CD14-positive monocyte (primary cell): ENCODE results near the gene HEPACAM. TPM values are rescaled to one million over a fixed set of nuclear protein-coding genes. Genes with fewer than 3 reads are reported as not detected.

Experiments used
- DNase-seq, 3 donors: peaks; one replicate each; pipeline ENCODE4 v3.0.0-alpha.2; 2011 to 2022
- H2AFZ ChIP-seq: 2 replicates; pipeline ENCODE4 v1.6.0; 2012; ENCODE audit warnings: mild to moderate bottlenecking, low read depth, low read length, inconsistent platforms; ENCODE audit not compliant: insufficient read depth, poor library complexity, severe bottlenecking
- H3K27ac ChIP-seq, 2 donors: 1 replicate in 1 of 2; 2 replicates in 1 of 2; pipeline ENCODE4 v1.5.1; 2012 to 2013; ENCODE audit warnings: low read length in 2 of 2, control low read depth in 1 of 2, inconsistent platforms in 1 of 2, low read depth in 1 of 2, mild to moderate bottlenecking in 1 of 2
- H3K27me3 ChIP-seq, 2 donors: one replicate each; pipeline versions ENCODE4 v1.6.0 to v1.6.1; 2011 to 2013; ENCODE audit warnings: low read length in 2 of 2; ENCODE audit not compliant: control insufficient read depth in 2 of 2, insufficient read depth in 2 of 2
- H3K36me3 ChIP-seq, 2 donors: replicated peaks in 1 of 2; 1 replicate in 1 of 2; 2 replicates in 1 of 2; pipeline versions ENCODE4 v1.5.1 to v1.6.1; 2012 to 2013; ENCODE audit warnings: low read length in 2 of 2, control low read depth in 1 of 2, inconsistent platforms in 1 of 2, mild to moderate bottlenecking in 1 of 2; ENCODE audit not compliant: insufficient read depth in 2 of 2, control insufficient read depth in 1 of 2
- H3K4me1 ChIP-seq, 2 donors: 1 replicate in 1 of 2; 2 replicates in 1 of 2; pipeline versions ENCODE4 v1.5.1 to v1.6.1; 2012 to 2013; ENCODE audit warnings: low read length in 2 of 2, control low read depth in 1 of 2, inconsistent platforms in 1 of 2, mild to moderate bottlenecking in 1 of 2, moderate library complexity in 1 of 2; ENCODE audit not compliant: insufficient read depth in 2 of 2, control insufficient read depth in 1 of 2
- H3K4me2 ChIP-seq: replicated peaks from 2 replicates; pipeline ENCODE3; 2012; ENCODE audit warnings: low read length, moderate library complexity, mild to moderate bottlenecking; ENCODE audit not compliant: poor library complexity, severe bottlenecking; ENCODE audit errors: extremely low read depth
- H3K4me3 ChIP-seq, 3 experiments: fragments of 200-600 bp in 1 of 3; sonication (generic) in 1 of 3; replicated peaks in 1 of 3; 1 replicate in 2 of 3; 2 replicates in 1 of 3; pipeline ENCODE4 v1.5.1; 2011 to 2013; ENCODE audit warnings: low read length in 3 of 3, mild to moderate bottlenecking in 3 of 3, control low read depth in 2 of 3, low read depth in 2 of 3, inconsistent platforms in 1 of 3, moderate library complexity in 1 of 3
- H3K79me2 ChIP-seq: 2 replicates; pipeline ENCODE4 v1.6.0; 2012; ENCODE audit warnings: mild to moderate bottlenecking, control low read depth, inconsistent platforms, low read length, moderate library complexity; ENCODE audit not compliant: insufficient read depth
- H3K9ac ChIP-seq: 2 replicates; pipeline ENCODE4 v1.6.0; 2017; ENCODE audit warnings: low read length, mild to moderate bottlenecking; ENCODE audit not compliant: insufficient read depth, poor library complexity, severe bottlenecking
- H3K9me3 ChIP-seq, 2 donors: replicated peaks in 1 of 2; 1 replicate in 1 of 2; 2 replicates in 1 of 2; pipeline versions ENCODE4 v1.5.1 to v1.6.1; 2012 to 2013; ENCODE audit warnings: low read length in 2 of 2, control low read depth in 1 of 2; ENCODE audit not compliant: control insufficient read depth in 1 of 2, insufficient read depth in 1 of 2
- H4K20me1 ChIP-seq: 2 replicates; pipeline ENCODE4 v1.6.0; 2012; ENCODE audit warnings: mild to moderate bottlenecking, low read length, control low read depth, moderate library complexity; ENCODE audit not compliant: insufficient read depth
- H3K27ac Mint-ChIP-seq, 7 donors: one replicate each; pipeline ENCODE4 v1.8.0; 2020; ENCODE audit warnings: mild to moderate bottlenecking in 7 of 7, mixed read lengths in 7 of 7, moderate library complexity in 6 of 7, inconsistent platforms in 2 of 7
- H3K27me3 Mint-ChIP-seq, 3 donors: one replicate each; pipeline ENCODE4 v1.8.0; 2021 to 2022; ENCODE audit warnings: low read depth in 3 of 3, mild to moderate bottlenecking in 3 of 3, mixed read lengths in 3 of 3, moderate library complexity in 3 of 3, inconsistent platforms in 1 of 3
- H3K36me3 Mint-ChIP-seq, 2 donors: one replicate each; pipeline ENCODE4 v1.8.0; 2020; ENCODE audit warnings: mixed read lengths in 2 of 2, inconsistent platforms in 1 of 2, mild to moderate bottlenecking in 1 of 2
- H3K4me1 Mint-ChIP-seq: one replicate; pipeline ENCODE4 v1.8.0; 2020; ENCODE audit warnings: mild to moderate bottlenecking, mixed read lengths
- H3K4me3 Mint-ChIP-seq, 2 donors: one replicate each; pipeline ENCODE4 v1.8.0; 2020; ENCODE audit warnings: mild to moderate bottlenecking in 2 of 2, mixed read lengths in 2 of 2, moderate library complexity in 1 of 2
- H3K9me3 Mint-ChIP-seq, 7 donors: one replicate each; pipeline ENCODE4 v1.8.0; 2020 to 2022; ENCODE audit warnings: mixed read lengths in 7 of 7, mild to moderate bottlenecking in 6 of 7, moderate library complexity in 6 of 7, inconsistent platforms in 2 of 7
- WGBS: methylation state at CpG from one replicate; pipeline ENCODE4 v1.1.5; 2013; ENCODE audit warnings: missing lambda C conversion rate; ENCODE audit not compliant: insufficient coverage; 5-methylcytosine and 5-hydroxymethylcytosine counted together
- intact Hi-C, 2 donors: fragments of 100-400 bp; cut with micrococcal nuclease; formaldehyde crosslinking; loops; one replicate each; pipeline versions ENCODE4 v1.15.0 to v1.15.1; 2023
- polyA plus RNA-seq, 3 donors: library from polyadenylated mRNA; depleted of rRNA in 1 of 3; unstranded in 2 of 3; stranded (reverse) in 1 of 3; fragments of 300-500 nt in 2 of 3; fragments of >200 nt in 1 of 3; fragmentation: Illumina TruSeq in 2 of 3; gene quantifications; 1 replicate in 2 of 3; 2 replicates in 1 of 3; pipeline ENCODE4 v1.2.3, GENCODE V29; 2012 to 2021
- TF ChIP-seq, protein P1 (sequence below): fragments of 200-600 bp; IDR thresholded peaks from one replicate; pipeline ENCODE4 v1.8.0; 2022; ENCODE audit warnings: antibody characterized with exemption, mild to moderate bottlenecking

HEPACAM gene
- polyA plus RNA-seq, 3 donors, result not detected

DNA sequence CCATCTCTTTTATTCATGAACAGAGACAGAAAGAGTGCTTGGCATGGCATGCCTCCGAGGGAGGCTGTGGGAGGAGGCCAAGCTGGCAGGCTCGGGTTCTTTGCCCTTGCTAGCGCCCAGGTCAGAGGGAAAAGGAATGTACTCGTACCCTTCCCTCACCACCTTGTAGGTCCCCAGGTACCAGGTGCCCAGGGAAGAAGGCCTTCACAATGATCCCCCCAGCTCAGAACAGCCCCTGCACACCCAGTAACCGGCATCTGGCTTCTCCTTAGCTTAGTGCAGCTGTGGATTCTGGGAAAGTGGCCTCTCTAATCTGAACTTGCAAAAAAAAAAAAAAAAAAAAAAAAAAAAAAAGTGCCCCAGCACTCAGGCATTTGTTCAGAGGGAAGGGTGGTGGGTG is 15.5 kb downstream of the HEPACAM start:
- H2AFZ ChIP-seq, result peak overlapping the region; percentile 92
- H3K9ac ChIP-seq, result no peak overlapping the region
- no peaks in the 10 kb centered on the region for H3K79me2 ChIP-seq
- no peaks in the 10 kb centered on the region for H3K36me3 ChIP-seq
- Mint-ChIP-seq H3K27me3 (peaks cover 19 to 25% (median 22%) of the 10 kb centered on the region in 3 donors), H3K36me3 (no peaks in the 10 kb centered on the region), H3K4me1 (peaks cover 20% of the 10 kb centered on the region), H3K9me3 (peaks cover 0 to 12% (median 9%) of the 10 kb centered on the region in 7 donors), H3K4me3 (peak overlapping the region; percentile 21 to 57), H3K27ac (no peak overlapping the region)
- H4K20me1 ChIP-seq, result no peaks in the 10 kb centered on the region
- peaks cover 4 to 10% of the 10 kb centered on the region in 2 donors for H3K4me1 ChIP-seq
- TF ChIP-seq, protein P1, sequence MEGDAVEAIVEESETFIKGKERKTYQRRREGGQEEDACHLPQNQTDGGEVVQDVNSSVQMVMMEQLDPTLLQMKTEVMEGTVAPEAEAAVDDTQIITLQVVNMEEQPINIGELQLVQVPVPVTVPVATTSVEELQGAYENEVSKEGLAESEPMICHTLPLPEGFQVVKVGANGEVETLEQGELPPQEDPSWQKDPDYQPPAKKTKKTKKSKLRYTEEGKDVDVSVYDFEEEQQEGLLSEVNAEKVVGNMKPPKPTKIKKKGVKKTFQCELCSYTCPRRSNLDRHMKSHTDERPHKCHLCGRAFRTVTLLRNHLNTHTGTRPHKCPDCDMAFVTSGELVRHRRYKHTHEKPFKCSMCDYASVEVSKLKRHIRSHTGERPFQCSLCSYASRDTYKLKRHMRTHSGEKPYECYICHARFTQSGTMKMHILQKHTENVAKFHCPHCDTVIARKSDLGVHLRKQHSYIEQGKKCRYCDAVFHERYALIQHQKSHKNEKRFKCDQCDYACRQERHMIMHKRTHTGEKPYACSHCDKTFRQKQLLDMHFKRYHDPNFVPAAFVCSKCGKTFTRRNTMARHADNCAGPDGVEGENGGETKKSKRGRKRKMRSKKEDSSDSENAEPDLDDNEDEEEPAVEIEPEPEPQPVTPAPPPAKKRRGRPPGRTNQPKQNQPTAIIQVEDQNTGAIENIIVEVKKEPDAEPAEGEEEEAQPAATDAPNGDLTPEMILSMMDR, result no peak
- intact Hi-C loops, result no loop called here
- H3K4me3 ChIP-seq, result peak overlapping the region in 1 of 3 experiments; percentile 67
- peaks cover 0 to 6% of the 10 kb centered on the region in 2 donors for H3K9me3 ChIP-seq
- peaks cover 10 to 13% of the 10 kb centered on the region in 2 donors for H3K27me3 ChIP-seq
- WGBS, result 100% methylated on average over 3 of the region's 5 CpGs
- no peak overlapping the region for H3K27ac ChIP-seq
- DNase-seq, result no peak
- H3K4me2 ChIP-seq, result peak overlapping the region; percentile 76

GRCh38 chr11:124919898-124920297 is 15.9 kb downstream of the HEPACAM start:
- no peak overlapping the region for H3K4me3 Mint-ChIP-seq
- intact Hi-C loops, result no loop called here
- H3K27ac ChIP-seq, result no peak overlapping the region

More at GRCh38 chr11:124919898-124920297, 15.9 kb downstream of the HEPACAM start:
- H3K27me3 ChIP-seq, result peaks cover 10 to 13% of the 10 kb centered on the region in 2 donors
- no CpG with 5 or more reads among the region's 2 CpGs for WGBS
- H4K20me1 ChIP-seq, result no peaks in the 10 kb centered on the region
- H3K36me3 ChIP-seq, result no peaks in the 10 kb centered on the region
- H3K27ac Mint-ChIP-seq, result peak overlapping the region in 1 of 7 donors; percentile 19
- H3K36me3 Mint-ChIP-seq, result no peaks in the 10 kb centered on the region
- peaks cover 25% of the 10 kb centered on the region for H3K4me1 Mint-ChIP-seq
- H3K4me3 ChIP-seq, result no peak overlapping the region
- H3K79me2 ChIP-seq, result no peaks in the 10 kb centered on the region
- no peak overlapping the region for H2AFZ ChIP-seq
- H3K27me3 Mint-ChIP-seq, result peaks cover 19 to 25% (median 22%) of the 10 kb centered on the region in 3 donors
- peaks cover 4 to 10% of the 10 kb centered on the region in 2 donors for H3K4me1 ChIP-seq
- no peak for DNase-seq
- TF ChIP-seq, protein P1, result no peak
- no peak overlapping the region for H3K4me2 ChIP-seq
- H3K9me3 ChIP-seq, result peaks cover 0 to 6% of the 10 kb centered on the region in 2 donors
- no peak overlapping the region for H3K9ac ChIP-seq
- H3K9me3 Mint-ChIP-seq, result peaks cover 0 to 12% (median 9%) of the 10 kb centered on the region in 7 donors
